MM.1S (cell line): Measurements from ENCODE around the gene CADPS.

Experiments
- EZH2 ChIP-seq: fragments of 300-600 bp; sonication (generic); optimal IDR thresholded peaks from 2 replicates; pipeline ENCODE3; 2017; ENCODE audit warnings: low read depth, mild to moderate bottlenecking, antibody characterized with exemption, low read length, mixed read lengths
- EZH2phosphoT487 ChIP-seq: fragments of 300-600 bp; sonication (generic); IDR thresholded peaks from 2 replicates; pipeline ENCODE4 v1.6.1; 2018; ENCODE audit warnings: antibody characterized with exemption, low read length
- TF ChIP-seq, protein P1 (sequence below): fragments of 300-600 bp; sonication (generic); IDR thresholded peaks from 2 replicates; pipeline ENCODE4 v1.5.1; 2016; ENCODE audit warnings: antibody characterized with exemption, low read length, mixed read lengths

DNA sequence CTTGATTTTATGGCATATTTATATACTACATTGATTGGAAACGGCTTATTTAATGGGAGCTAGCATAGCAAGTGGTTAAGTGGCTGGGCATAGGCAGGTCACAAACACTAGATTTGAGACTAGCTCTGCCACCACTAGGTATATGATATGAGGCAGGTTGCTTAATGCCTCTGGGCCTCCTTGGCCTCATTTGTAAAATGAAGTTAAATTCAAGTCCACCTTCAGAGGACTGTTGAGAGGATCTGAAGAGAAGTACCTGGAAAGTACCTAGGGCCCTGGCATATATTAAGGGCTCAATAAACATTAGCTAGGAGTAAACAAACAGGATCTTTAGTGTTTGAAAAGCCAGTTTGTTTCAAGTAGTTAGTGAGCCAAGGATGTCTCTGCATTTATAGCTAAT is 335.5 kb downstream of the CADPS start:
- TF ChIP-seq, protein P1, sequence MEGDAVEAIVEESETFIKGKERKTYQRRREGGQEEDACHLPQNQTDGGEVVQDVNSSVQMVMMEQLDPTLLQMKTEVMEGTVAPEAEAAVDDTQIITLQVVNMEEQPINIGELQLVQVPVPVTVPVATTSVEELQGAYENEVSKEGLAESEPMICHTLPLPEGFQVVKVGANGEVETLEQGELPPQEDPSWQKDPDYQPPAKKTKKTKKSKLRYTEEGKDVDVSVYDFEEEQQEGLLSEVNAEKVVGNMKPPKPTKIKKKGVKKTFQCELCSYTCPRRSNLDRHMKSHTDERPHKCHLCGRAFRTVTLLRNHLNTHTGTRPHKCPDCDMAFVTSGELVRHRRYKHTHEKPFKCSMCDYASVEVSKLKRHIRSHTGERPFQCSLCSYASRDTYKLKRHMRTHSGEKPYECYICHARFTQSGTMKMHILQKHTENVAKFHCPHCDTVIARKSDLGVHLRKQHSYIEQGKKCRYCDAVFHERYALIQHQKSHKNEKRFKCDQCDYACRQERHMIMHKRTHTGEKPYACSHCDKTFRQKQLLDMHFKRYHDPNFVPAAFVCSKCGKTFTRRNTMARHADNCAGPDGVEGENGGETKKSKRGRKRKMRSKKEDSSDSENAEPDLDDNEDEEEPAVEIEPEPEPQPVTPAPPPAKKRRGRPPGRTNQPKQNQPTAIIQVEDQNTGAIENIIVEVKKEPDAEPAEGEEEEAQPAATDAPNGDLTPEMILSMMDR, result no peak
- TF ChIP-seq EZH2 (no peak), EZH2phosphoT487 (no peak)
